HK-2 (cell line): ENCODE measurements around the gene HLA-C.
"Not testable (repeated sequence)": the region's sequence is repeated elsewhere in the genome, so short reads cannot be mapped to it uniquely, and the experiment has no call there.

Experiments
- DNase-seq: peaks from one replicate; pipeline ENCODE4 v3.0.0-alpha.2; 2018; ENCODE audit not compliant: unreplicated experiment

HLA-C gene

DNA sequence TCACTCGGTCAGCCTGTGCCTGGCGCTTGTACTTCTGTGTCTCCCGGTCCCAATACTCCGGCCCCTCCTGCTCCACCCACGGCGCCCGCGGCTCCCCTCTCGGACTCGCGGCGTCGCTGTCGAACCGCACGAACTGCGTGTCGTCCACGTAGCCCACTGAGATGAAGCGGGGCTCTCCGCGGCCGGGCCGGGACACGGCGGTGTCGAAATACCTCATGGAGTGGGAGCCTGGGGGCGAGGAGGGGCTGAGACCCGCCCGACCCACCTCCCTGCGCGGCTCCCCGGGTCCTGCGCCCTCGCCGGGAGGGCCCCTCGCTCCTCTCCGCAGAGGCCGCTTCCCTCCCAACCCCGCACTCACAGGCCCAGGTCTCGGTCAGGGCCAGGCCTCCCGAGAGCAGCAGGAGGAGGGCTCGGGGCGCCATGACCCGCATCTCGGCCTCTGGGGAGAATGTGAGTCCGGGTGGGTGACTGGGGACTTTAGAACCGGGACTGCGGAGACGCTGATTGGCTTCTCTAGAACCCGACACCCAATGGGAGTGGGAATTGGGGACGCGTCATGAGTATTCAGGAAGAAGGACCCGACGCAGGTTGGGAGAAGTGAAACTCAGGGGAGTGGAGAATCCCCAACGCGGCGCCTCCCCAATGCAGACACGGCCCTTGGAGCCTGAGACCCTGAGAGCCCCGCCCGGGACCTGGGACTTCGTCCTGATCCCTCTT, at the start of gene HLA-C:
TSS of gene HLA-C (minus strand) at position 452 of the 717 bp plus-strand sequence. CDS start at position 431, 21 bp downstream.
- peak; percentile 84 for DNase-seq

GRCh38 chr6:31321005-31321707, 49.3 kb upstream of the HLA-C start:
- no peak for DNase-seq

DNA sequence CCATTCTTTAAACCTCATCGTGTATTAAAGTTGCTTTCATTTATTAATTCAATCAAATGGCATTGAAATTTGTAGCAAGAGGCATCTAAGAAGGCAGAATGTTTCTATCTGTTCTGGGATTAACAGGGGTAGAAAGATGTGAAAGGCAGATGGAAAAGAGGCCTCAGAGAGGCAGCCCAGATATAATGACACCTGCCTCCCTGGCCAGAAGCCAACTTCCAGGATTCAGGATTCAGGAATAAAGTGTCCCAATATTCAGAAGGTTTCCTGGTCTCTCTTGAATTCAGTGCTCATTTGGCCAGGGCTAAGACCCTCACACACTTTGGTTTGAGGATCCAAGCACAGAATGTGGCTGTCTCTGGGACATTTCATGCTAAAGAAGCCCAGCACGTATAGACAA, 45.1 kb upstream of the HLA-C start:
- DNase-seq, result no peak

GRCh38 chr6:31309641-31310040, 37.7 kb upstream of the HLA-C start:
- DNase-seq, result no peak

DNA sequence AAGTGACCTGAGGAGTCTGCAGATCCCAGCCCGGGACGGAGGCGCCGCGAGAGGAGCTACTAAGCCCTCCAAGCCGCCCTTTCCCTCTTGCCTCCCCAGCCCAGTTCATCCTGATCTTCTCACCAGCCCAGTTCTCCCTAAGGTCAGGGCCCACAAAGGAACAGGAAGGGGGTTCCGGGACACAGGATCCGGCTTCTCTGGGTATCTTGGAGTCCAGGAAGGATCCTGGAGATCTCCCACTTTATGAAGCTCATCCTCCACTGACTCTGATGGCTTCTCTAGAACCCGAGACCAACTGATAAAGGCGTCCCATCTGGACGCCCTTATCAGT, 36.9 kb upstream of the HLA-C start:
- DNase-seq, result no peak

DNA sequence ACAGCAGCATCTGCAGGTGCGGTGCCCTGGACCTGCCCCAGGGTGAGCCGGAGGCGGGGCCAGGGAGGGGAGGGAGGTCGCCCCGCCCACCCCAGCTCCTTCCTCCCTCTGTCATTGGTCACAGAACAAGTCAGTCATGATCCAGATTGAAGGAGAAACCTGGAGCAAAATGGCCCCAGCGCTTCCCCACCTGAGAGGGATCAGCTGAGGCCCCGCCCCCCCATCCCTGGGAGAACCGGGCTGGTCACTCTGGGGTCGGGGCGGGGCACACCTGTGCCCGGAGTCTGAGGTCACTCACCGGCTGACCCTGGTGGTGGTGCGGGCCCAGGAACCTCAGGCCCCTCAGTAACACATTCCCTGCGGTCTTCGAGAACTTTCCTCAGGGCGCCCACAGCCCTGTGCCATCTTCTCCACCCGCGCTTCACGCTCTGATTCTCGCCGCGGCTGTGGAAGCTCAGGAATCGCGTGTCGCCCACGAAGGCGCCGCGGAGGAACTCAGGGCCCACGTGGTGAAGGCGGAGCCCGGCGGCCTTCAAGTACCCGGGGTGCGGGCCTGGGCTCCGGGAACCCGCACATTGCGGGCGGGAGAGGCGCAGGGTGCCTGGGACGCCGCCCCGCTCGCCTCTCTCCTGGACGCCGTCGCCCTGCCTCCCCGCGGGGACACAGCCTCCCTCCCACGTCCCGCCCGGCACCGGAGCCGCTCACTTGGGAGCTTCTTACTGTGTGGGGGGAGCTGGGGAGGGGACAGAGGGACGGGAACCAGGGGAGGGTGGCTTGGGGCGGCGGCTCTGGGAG, 36.4 kb upstream of the HLA-C start:
- no peak for DNase-seq

DNA sequence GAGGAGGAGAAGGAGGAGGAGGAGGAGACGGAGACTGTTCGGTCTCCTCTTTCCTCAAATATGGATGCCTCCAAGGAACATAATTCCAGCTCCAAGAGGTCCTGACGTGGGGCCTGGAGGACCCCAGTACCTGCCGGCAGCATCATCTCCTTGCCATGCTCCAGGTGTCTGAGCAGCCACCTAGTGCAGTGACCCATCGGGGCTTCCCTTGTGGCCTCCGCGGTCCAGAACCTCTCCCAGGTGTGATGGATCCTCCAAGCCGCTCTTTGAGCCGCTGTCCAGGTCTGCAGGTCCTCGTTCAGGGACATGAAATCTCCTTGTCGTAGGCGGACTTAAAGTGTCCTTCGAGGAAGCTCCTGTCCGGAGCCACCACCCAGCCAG, 35.8 kb upstream of the HLA-C start:
- DNase-seq, result no peak

DNA sequence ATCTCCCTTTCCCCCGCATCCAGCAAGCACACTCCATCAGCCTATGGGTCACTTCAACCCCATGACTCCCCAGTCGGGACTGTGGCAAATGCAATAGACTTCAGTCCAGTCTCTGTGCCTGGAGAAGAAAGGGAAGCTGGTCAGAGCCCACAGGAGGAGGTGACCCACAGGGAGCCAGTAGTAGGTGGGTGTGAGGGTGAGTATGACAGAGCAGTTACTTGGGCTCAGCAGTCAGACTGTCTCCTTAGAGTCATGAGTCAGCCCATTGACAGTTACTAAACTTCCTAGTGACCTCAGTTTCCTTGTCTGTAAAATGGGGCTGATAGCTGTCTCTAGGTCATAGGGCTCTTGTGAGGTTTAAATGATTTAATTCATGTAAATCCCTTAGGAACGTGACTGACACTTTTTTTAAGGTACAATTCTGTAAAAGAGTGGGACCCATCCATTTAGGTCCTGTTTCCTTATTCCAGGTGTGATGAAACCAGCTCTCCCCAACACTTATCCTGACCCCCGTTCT, 33.9 kb upstream of the HLA-C start:
- no peak for DNase-seq

DNA sequence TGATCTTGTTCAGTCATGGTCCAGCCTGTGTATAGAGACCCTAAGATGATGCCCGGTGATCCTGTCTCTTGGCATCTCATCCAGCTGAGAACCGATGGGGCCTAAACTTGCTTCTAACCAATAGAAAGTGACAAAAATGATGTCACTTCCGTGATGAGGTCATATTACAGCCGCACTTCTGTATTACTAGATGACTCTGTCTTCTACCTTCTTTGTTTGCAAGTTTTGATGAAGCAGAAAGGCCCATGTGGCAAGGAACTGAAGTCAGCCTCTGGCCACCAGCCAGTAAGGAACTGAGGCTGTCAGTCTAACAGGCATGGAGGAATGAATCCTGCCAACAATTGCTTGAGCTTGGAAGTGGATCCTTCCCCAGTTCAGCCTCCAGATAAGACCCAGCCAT, 32.8 kb upstream of the HLA-C start:
- no peak for DNase-seq

- DNase-seq, result no peak
Measured at GRCh38 chr6:31300797-31301196, 28.9 kb upstream of the HLA-C start.

DNA sequence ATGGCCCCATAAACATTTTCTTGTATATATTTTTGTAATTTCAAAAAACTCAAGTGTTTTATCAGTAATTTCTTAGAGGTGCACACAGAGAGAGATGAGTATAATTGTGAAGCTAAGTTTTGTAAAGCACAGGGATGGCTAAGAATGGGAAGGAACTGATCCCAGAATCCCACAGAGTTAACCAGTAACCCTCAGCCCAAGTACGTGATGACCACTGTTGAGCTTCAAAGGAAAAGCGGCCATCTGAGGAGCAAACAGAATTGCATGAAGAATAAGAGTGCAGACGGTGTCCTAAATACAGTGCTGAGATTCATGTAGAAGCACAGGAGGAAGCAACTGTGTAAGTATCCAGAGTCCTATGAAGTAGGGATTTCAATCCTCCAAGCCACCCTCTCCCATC, 28.1 kb upstream of the HLA-C start:
- DNase-seq, result no peak

DNA sequence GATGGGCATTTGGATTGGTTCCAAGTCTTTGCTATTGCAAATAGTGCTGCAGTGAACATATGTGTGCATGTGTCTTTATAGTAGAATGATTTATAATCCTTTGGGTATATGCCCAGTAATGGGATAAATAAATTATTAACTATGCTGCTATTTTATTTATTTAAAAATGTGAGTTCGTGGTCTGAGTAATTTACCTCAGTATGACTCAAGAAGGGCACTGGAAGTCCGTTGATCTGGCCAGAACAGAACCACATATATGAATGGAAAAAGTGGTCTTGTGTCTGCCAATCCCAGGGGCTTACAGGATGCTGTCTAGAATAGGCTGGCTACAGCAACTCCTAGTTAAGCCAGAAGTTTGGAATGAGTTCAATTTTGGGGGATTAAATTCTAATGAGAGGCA, 27.6 kb upstream of the HLA-C start:
- DNase-seq, result no peak

DNA sequence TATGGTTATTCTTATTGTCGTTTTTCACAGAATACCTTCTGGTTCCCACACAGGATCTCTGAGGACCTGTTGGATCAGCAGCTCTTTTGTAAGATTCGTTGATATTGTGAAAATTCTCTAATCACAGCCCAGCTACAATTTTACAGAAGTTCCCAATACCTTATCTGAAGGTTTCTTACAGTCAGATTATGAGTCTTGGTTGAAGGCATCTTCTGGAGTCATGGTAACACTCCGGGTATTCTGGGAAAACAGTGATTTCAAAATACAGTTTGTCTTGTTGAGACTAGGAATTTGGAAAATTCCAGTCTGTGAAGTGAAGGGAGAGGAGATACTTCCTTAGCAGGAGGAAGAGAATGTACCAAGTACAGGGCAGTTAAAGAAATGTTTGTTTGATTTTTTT, 22.2 kb upstream of the HLA-C start:
- DNase-seq, result no peak

GRCh38 chr6:31293343-31293742, 21.5 kb upstream of the HLA-C start:
- no peak for DNase-seq

DNA sequence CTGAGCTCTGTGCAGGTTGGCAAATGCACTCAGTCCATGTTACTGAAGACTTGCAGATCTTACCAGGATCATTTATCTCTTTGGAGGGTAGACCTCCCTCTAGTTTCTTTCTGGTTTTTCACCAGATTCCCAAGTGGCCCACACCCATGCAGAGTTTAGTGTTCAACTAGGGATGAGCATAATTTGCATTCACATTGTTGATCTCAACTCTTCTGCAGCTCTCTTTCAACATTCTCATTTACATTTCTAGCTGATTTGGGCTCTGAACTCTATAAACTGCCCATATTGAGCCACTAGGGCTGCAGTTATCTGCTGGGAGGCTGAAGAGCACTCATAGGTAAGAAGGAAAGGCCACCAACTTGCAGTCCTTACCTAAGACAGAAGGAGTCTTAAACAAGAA, 17.9 kb upstream of the HLA-C start:
- no peak for DNase-seq

DNA sequence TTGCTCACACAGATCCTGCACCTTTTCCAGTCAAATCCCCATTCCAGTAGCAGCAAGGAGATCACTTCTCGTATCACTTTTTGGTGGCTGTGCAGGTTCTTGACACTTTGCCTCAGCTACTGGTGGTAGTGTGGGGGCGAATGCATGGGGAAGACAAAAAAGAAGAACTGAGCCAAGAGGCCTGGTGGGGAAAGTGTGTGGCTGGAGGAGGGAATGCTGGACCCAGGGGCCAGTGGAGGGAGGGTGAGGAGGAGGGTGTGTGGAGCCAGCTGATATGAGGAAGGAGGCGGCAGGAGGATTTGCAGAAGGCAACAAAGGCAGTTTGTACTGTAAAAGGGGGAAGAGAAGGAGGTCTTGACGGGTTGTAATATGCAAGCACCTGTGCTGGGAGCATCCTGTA, 15.7 kb upstream of the HLA-C start:
- no peak for DNase-seq

- DNase-seq, result no peak
Measured at GRCh38 chr6:31285982-31286381, 14.1 kb upstream of the HLA-C start.

DNA sequence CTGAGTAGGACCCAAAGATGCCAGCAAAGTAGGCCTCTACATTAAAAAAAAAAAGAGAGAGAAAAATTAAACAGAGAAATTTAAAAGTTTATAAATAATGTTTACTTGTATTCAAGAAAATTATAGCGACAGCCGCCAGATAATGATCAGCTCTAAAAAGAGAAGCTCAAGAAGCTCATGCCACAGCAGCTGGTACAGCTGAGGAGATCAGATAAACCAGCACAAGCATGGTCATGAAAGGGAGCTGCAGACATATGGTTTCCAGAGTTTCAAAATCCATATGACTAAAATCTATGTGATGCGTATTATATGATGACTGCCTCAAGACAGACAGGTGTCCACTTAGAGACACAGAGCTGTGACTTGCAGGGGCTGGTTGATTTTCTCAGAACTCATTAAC, 13.6 kb upstream of the HLA-C start:
- DNase-seq, result no peak

- not testable (repeated sequence) for DNase-seq
Measured at GRCh38 chr6:31279647-31280046, 7.8 kb upstream of the HLA-C start.

GRCh38 chr6:31272836-31273626, 1.1 kb upstream of the HLA-C start:
- no peak for DNase-seq

GRCh38 chr6:31272436-31272835, 544 bp upstream of the HLA-C start:
- DNase-seq, result no peak
